HEK293 (cell line): ENCODE measurements around the gene PEX7.
A peak's percentile ranks its signal among the peaks of the same experiment; 100 is the strongest.

Experiments
- CTCF ChIA-PET: fragments of 350-600 bp; formaldehyde crosslinking; extraction: SDS; loops from one replicate; lab custom pipeline; 2021; ENCODE audit warnings: antibody characterized with exemption; lab: Yijun Ruan, JAX
- POLR2A ChIA-PET: fragments of 300-600 bp; formaldehyde crosslinking; extraction: SDS; loops from one replicate; lab custom pipeline; 2020; ENCODE audit warnings: antibody characterized with exemption, inconsistent platforms; lab: Yijun Ruan, JAX
- H3K27ac ChIP-seq: fragments of 200-500 bp; sonication (Bioruptor generic); 2 replicates; pipeline ENCODE4 v1.5.1; 2014; ENCODE audit warnings: low read depth, low read length, control low read depth, inconsistent platforms; ENCODE audit errors: extremely low read depth
- H3K36me3 ChIP-seq, 2 experiments: fragments of 200-500 bp in 1 of 2; sonication (Bioruptor generic) in 1 of 2; 1 replicate in 1 of 2; 2 replicates in 1 of 2; pipeline ENCODE4 v1.5.1; 2014 to 2017; ENCODE audit warnings: inconsistent platforms in 2 of 2, low read length in 2 of 2; ENCODE audit not compliant: control insufficient read depth in 2 of 2, insufficient read depth in 1 of 2
- H3K4me1 ChIP-seq: fragments of 200-500 bp; sonication (Bioruptor generic); 2 replicates; pipeline ENCODE4 v1.5.1; 2014; ENCODE audit warnings: mild to moderate bottlenecking, low read length, inconsistent platforms; ENCODE audit not compliant: control insufficient read depth, insufficient read depth
- H3K4me3 ChIP-seq: 2 replicates; pipeline ENCODE4 v1.5.1; 2011; ENCODE audit warnings: low read depth, mild to moderate bottlenecking, control low read depth, low read length, moderate library complexity
- H3K9me3 ChIP-seq: fragments of 200-500 bp; sonication (Bioruptor generic); 2 replicates; pipeline ENCODE4 v1.5.1; 2014; ENCODE audit warnings: low read depth, low read length, inconsistent platforms; ENCODE audit not compliant: control insufficient read depth, insufficient read depth
- ATF2 ChIP-seq: fragments of 450-650 bp; formaldehyde crosslinking; IDR thresholded peaks from 2 replicates; pipeline ENCODE4 v1.5.1; 2016; ENCODE audit warnings: missing biosample characterization, missing genetic modification characterization, low read depth
- GLI4 ChIP-seq: fragments of 450-650 bp; formaldehyde crosslinking; IDR thresholded peaks from 2 replicates; pipeline ENCODE4 v1.5.1; 2016; ENCODE audit warnings: missing biosample characterization, missing genetic modification characterization
- HOXC10 ChIP-seq: sonication (generic); formaldehyde crosslinking; IDR thresholded peaks from 2 replicates; pipeline ENCODE4 v1.8.1; 2023; ENCODE audit warnings: mild to moderate bottlenecking, missing genetic modification reagents
- KLF1 ChIP-seq: fragments of 450-650 bp; formaldehyde crosslinking; IDR thresholded peaks from 2 replicates; pipeline ENCODE4 v1.5.1; 2016; ENCODE audit warnings: missing biosample characterization, missing genetic modification characterization
- KLF16 ChIP-seq: fragments of 450-650 bp; formaldehyde crosslinking; IDR thresholded peaks from 2 replicates; pipeline ENCODE4 v1.5.1; 2017; ENCODE audit warnings: missing biosample characterization, missing genetic modification characterization
- OSR2 ChIP-seq: fragments of 450-650 bp; formaldehyde crosslinking; IDR thresholded peaks from 2 replicates; pipeline ENCODE4 v1.5.1; 2016; ENCODE audit warnings: missing biosample characterization, missing genetic modification characterization
- SALL2 ChIP-seq: fragments of 450-650 bp; formaldehyde crosslinking; IDR thresholded peaks from 2 replicates; pipeline ENCODE4 v1.5.0; 2017; ENCODE audit warnings: missing biosample characterization, mild to moderate bottlenecking, missing genetic modification characterization, borderline replicate concordance
- SCRT1 ChIP-seq: fragments of 450-650 bp; formaldehyde crosslinking; IDR thresholded peaks from 2 replicates; pipeline ENCODE4 v1.5.1; 2016; ENCODE audit warnings: missing biosample characterization, missing genetic modification characterization, borderline replicate concordance
- SP7 ChIP-seq: fragments of 450-650 bp; formaldehyde crosslinking; IDR thresholded peaks from 2 replicates; pipeline ENCODE4 v1.5.1; 2016; ENCODE audit warnings: missing biosample characterization, missing genetic modification characterization
- ZBTB17 ChIP-seq: fragments of 450-650 bp; formaldehyde crosslinking; IDR thresholded peaks from 2 replicates; pipeline ENCODE4 v1.5.1; 2016; ENCODE audit warnings: missing biosample characterization, missing genetic modification characterization
- ZEB2 ChIP-seq: fragments of 450-650 bp; formaldehyde crosslinking; IDR thresholded peaks from 2 replicates; pipeline ENCODE4 v1.5.1; 2016; ENCODE audit warnings: missing biosample characterization, missing genetic modification characterization
- ZNF138 ChIP-seq: fragments of 450-650 bp; formaldehyde crosslinking; IDR thresholded peaks from 2 replicates; pipeline ENCODE4 v1.5.1; 2016; ENCODE audit warnings: missing biosample characterization, missing genetic modification characterization, borderline replicate concordance
- ZNF146 ChIP-seq: fragments of 450-650 bp; formaldehyde crosslinking; IDR thresholded peaks from 2 replicates; pipeline ENCODE4 v1.5.1; 2016; ENCODE audit warnings: missing biosample characterization, missing genetic modification characterization
- ZNF2 ChIP-seq: fragments of 450-650 bp; formaldehyde crosslinking; IDR thresholded peaks from 2 replicates; pipeline ENCODE4 v1.5.1; 2016; ENCODE audit warnings: missing biosample characterization, missing genetic modification characterization
- ZNF202 ChIP-seq: fragments of 450-650 bp; formaldehyde crosslinking; IDR thresholded peaks from 2 replicates; pipeline ENCODE4 v1.5.1; 2016; ENCODE audit warnings: missing biosample characterization, missing genetic modification characterization, borderline replicate concordance
- ZNF26 ChIP-seq: fragments of 450-650 bp; formaldehyde crosslinking; IDR thresholded peaks from 2 replicates; pipeline ENCODE4 v1.5.1; 2016; ENCODE audit warnings: missing biosample characterization, missing genetic modification characterization
- ZNF280C ChIP-seq: fragments of 450-650 bp; formaldehyde crosslinking; IDR thresholded peaks from 2 replicates; pipeline ENCODE4 v1.5.1; 2016; ENCODE audit warnings: missing biosample characterization, missing genetic modification characterization
- ZNF292 ChIP-seq: fragments of 450-650 bp; formaldehyde crosslinking; IDR thresholded peaks from 2 replicates; pipeline ENCODE4 v1.5.1; 2016; ENCODE audit warnings: low read depth, missing biosample characterization, missing genetic modification characterization, borderline replicate concordance
- ZNF404 ChIP-seq: fragments of 450-650 bp; formaldehyde crosslinking; IDR thresholded peaks from 2 replicates; pipeline ENCODE4 v1.5.1; 2017; ENCODE audit warnings: missing biosample characterization, missing genetic modification characterization
- ZNF449 ChIP-seq: fragments of 450-650 bp; formaldehyde crosslinking; IDR thresholded peaks from 2 replicates; pipeline ENCODE4 v1.5.1; 2017; ENCODE audit warnings: missing biosample characterization, mild to moderate bottlenecking, missing genetic modification characterization, moderate library complexity
- ZNF488 ChIP-seq: fragments of 450-650 bp; formaldehyde crosslinking; IDR thresholded peaks from 2 replicates; pipeline ENCODE4 v1.5.1; 2016; ENCODE audit warnings: missing biosample characterization, missing genetic modification characterization
- ZNF549 ChIP-seq: fragments of 450-650 bp; IDR thresholded peaks from 2 replicates; pipeline ENCODE4 v1.5.1; 2018; ENCODE audit warnings: missing biosample characterization, missing genetic modification characterization, mild to moderate bottlenecking, inconsistent platforms, moderate library complexity
- ZNF580 ChIP-seq: fragments of 450-650 bp; formaldehyde crosslinking; IDR thresholded peaks from 2 replicates; pipeline ENCODE4 v1.5.1; 2016; ENCODE audit warnings: missing biosample characterization, missing genetic modification characterization
- ZNF654 ChIP-seq: fragments of 450-650 bp; formaldehyde crosslinking; IDR thresholded peaks from 2 replicates; pipeline ENCODE4 v1.5.1; 2016; ENCODE audit warnings: low read depth, missing biosample characterization, missing genetic modification characterization
- ZNF660 ChIP-seq: fragments of 450-650 bp; IDR thresholded peaks from 2 replicates; pipeline ENCODE4 v1.5.1; 2018; ENCODE audit warnings: missing biosample characterization, mild to moderate bottlenecking, missing genetic modification characterization
- ZNF768 ChIP-seq: fragments of 450-650 bp; formaldehyde crosslinking; IDR thresholded peaks from 2 replicates; pipeline ENCODE4 v1.5.1; 2018; ENCODE audit warnings: missing biosample characterization, mild to moderate bottlenecking, missing genetic modification characterization
- ZNF785 ChIP-seq: fragments of 450-650 bp; formaldehyde crosslinking; IDR thresholded peaks from 2 replicates; pipeline ENCODE4 v1.5.1; 2016; ENCODE audit warnings: missing biosample characterization, missing genetic modification characterization
- ZNF843 ChIP-seq: fragments of 450-650 bp; formaldehyde crosslinking; IDR thresholded peaks from 2 replicates; pipeline ENCODE4 v1.5.1; 2016; ENCODE audit warnings: missing biosample characterization, missing genetic modification characterization
- ZSCAN23 ChIP-seq: fragments of 450-650 bp; formaldehyde crosslinking; IDR thresholded peaks from 2 replicates; pipeline ENCODE4 v1.5.1; 2016; ENCODE audit warnings: missing biosample characterization, missing genetic modification characterization
- ZSCAN30 ChIP-seq: fragments of 450-650 bp; IDR thresholded peaks from 2 replicates; pipeline ENCODE4 v1.5.1; 2018; ENCODE audit warnings: missing biosample characterization, mild to moderate bottlenecking, missing genetic modification characterization, moderate library complexity

The PEX7 gene

GRCh38 chr6:136774228-136775041 is 48.0 kb upstream of the PEX7 start (continued):
- TF ChIP-seq ZNF280C (tag by site-specific recombination) (no peak), ZNF549 (no peak), ZNF146 (tag by site-specific recombination) (peak; percentile 34; the same call in 1 of the 2 replicates), ZNF785 (tag by site-specific recombination) (no peak), SCRT1 (tag by site-specific recombination) (0 out of 2 replicates have a peak, but pooled peaks have one; percentile 66), ZNF660 (tag by site-specific recombination) (peak; percentile 61), ZNF654 (tag by site-specific recombination) (peak; percentile 18; the same call in 1 of the 2 replicates), ZNF404 (tag by site-specific recombination) (no peak), ZNF202 (no peak), KLF16 (tag by site-specific recombination) (peak; percentile 59; the same call in 1 of the 2 replicates), ZNF488 (tag by site-specific recombination) (no peak), OSR2 (peak; percentile 92), ZNF26 (tag by site-specific recombination) (no peak)

- ChIA-PET CTCF (interaction anchor here (0.7 to 5.2 kb wide), 4 partner anchors 15 to 112 kb away, joined by 3 to 29 read pairs (median 6); partner anchors contain the start of gene MAP3K5), POLR2A (interaction anchor here (3.2 kb wide), 1 partner anchor 16 kb away, joined by 13 read pairs; the partner anchor contains the start of gene MAP3K5)
- no peaks in the 10 kb centered on the region for H3K36me3 ChIP-seq
- no peaks in the 10 kb centered on the region for H3K9me3 ChIP-seq
- H3K4me3 ChIP-seq = no peak overlapping the region
- H3K4me1 ChIP-seq = peaks cover 19% of the 10 kb centered on the region
- H3K27ac ChIP-seq = no peak overlapping the region
- TF ChIP-seq ZBTB17 (tag by site-specific recombination) = no peak
- TF ChIP-seq ZNF580 (tag by site-specific recombination) = no peak
- no peak for TF ChIP-seq ZSCAN23 (tag by site-specific recombination)
- TF ChIP-seq HOXC10 = no peak
- no peak for TF ChIP-seq GLI4 (tag by site-specific recombination)
- no peak for TF ChIP-seq ZEB2
- no peak for TF ChIP-seq ZNF292
- TF ChIP-seq ZNF768 (tag by site-specific recombination) = no peak
- TF ChIP-seq SALL2 (tag by site-specific recombination) = no peak
- no peak for TF ChIP-seq ATF2 (tag by site-specific recombination)
- TF ChIP-seq ZNF2 = no peak
- TF ChIP-seq KLF1 (tag by site-specific recombination) = no peak
- no peak for TF ChIP-seq ZNF138 (tag by site-specific recombination)
- TF ChIP-seq ZNF843 (tag by site-specific recombination) = no peak
- TF ChIP-seq ZNF449 (tag by site-specific recombination) = no peak
- TF ChIP-seq ZSCAN30 (tag by site-specific recombination) = no peak
- TF ChIP-seq SP7 (tag by site-specific recombination) = no peak
- no peak for TF ChIP-seq ZNF654 (tag by site-specific recombination)
Measured at GRCh38 chr6:136775081-136775480, 47.3 kb upstream of the PEX7 start.
